ENCODE data around the gene ATF1. TPM values are rescaled to one million over a fixed set of nuclear protein-coding genes. Genes with fewer than 3 reads are reported as not detected.
"Not testable (repeated sequence)": the region's sequence is repeated elsewhere in the genome, so short reads cannot be mapped to it uniquely, and the experiment has no call there.

The ATF1 gene
- total RNA-seq, 1 donor from 2014 or later: 37.1 TPM

DNA sequence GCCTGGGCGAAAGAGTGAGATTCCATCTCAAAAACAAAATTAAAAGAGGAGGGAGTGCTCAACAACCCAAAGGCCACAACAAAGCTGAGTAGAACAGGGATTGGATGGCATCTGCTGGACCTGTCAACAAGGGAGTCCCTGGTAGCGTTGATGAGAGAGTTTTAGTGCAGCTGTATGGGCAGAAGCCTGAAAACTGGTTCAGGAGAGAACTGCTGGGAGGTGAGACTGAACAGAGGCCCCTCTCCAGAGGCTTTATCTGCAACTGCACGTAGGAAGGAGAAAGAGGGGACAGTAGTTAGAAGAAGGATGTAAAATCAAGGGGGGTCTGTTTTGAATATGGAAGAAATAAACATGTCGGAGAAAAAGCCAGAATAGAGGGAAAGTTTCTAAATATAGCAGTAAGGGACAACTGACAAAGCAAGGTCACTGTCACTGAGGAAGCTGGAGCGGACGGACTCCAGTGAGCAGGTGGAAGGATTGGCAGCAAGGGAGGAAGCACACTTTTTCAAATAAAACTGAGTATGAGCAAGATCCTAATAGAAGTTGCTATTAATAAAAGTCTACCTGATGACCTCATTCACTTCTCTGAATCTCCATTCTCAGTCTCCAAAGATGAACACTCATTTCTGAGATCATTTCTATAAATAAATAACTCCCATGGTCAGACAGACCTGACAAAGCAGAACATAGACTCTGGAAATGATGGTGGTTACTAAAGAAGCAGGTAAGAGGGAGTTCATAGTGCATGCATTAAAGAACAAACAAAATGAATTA lies 11.8 kb upstream of the ATF1 start:
- DNase-seq (ENCODE audit: low spot score): no peak

DNA sequence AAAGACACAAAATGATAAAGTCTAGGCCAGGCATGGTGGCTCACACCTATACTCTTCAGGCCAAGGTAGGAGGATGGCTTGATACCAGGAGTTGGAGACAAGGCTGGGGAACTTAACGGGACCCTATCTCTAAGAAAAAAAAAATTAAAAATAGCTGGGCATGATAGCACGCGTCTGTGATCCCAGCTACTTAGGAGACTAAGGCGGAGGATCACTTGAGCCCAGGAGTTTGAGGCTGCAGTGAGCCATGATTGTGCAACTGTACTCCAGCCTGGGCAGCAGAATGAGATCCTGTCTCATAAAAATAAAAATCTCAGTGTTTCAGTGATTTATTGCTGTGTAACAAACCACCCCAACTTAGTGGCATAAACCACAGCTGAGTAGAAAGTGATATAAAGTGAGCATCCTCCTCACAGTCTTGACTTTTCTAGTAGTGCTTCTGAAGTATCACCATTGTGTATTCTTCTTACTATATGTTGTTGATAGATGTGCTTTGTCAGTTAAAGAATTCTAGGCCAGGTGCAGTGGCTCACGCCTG lies 10.6 kb upstream of the ATF1 start:
- peak; percentile 75 for DNase-seq (ENCODE audit: low spot score)

DNA sequence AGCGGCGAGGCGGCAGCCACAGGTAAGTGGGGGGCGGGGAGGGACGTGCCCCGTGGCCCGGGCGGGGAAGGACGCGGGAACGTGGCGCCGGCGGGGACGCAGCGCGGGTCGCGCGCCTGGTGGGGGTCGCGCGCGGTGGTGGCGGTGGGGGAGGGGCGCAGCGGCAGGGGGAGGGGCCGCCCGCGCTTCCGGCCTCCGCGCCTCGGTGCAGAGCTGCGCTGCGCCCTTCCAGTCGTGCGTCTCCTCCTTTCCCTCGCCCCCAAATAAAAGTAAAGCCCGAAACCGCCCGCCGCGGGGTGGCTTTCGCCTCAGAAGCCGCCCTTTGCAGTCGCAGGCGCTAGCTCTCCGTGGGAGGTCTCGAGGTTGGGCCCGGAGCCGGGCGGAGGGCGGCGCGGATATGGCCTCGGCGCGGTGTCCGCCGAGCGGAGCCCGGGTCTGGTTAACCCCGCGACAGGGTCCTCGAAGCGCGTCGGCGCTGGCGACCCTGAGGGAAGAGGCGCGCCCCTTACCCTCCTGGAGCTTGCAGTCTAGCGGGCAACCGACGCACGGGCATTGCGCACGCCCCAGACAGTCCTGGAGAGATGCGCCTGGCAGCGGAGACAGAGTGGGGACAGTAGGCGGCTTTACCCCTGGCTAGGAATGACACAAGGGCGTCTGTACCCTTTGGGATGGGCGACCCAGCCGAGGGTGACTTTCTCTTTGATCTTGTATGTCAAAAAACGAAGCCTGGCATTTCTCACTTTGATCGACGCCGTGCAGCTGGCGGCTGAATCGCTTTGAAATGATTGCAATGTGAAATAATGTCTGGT lies 589 bp downstream of the ATF1 start:
- peak; percentile 52 for DNase-seq (ENCODE audit: low spot score)

DNA sequence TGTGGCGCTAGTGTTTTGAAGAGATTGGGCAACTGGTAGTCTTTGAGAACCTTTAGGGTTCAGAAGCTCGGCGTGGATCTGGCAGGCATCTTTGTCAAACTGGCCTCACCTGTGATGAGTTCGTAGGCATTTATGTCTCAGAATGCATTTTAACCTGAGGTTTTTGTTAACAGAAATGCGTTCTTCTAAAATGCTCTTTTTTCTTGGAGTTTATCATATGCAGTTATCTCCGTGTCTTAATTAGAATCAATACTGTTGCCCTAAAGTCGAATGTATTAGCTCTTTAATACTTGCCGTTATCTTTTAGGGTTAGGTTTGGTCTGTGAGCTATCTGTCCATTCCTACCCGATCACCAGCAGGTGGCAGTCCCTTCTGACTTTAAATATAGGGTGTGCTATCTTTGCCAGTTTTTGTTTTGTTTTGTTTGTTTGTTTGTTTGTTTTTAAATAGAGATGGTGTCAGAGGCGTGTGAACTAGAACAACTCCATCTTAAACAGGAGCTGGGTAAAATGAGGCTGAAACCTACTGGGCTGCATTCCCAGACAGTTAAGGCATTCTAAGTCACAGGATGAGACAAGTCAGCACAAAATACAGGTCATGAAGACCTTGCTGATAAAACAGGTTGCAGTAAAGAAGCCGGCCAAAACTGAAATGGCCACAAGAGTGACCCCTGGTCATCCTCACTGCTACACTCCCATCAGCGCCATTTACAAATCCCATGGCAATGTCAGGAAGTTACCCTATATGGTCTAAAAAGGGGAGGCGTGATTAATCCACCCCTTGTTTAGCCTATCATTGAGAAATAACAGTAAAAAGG lies 1.4 kb downstream of the ATF1 start:
- DNase-seq (ENCODE audit: low spot score): peak; percentile 65

DNA sequence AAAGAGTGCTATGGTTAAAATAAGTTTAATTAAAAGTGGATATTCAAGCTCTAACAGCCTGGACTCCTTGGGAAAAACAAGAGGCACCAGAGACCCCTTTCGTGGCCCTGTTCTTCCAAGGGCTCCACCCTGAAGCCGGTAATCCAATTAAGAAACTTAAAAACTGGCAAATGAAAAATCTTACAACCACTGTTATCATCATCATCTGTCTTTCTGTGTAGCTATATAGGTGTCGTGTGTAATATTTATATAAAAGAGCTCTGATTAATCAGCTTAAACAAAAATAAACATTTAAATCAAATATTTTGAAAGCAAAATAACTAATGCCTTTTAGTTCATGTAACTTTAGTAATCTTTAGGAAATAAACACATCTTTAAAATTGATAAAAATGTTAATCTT lies 4.5 kb downstream of the ATF1 start:
- DNase-seq (ENCODE audit: low spot score): no peak

DNA sequence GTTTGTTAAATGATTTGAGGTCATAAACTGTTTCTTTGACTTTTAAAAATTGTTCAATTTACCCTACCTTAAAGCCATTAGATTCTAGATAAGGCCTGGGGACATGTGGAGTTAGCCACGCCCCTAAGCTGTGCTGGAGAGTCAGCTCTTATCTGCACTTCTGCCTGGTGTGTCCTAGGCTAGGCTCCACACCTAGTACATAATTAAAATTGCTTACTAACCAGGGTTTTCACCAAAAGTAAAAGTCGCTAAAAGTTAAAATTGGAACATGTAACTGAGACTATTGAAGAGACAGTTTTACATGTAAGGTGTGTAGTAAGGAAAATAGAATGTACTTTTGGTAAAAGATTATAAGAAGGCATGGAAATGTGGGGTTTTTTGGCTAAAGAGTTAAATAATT lies 4.9 kb downstream of the ATF1 start:
- DNase-seq (ENCODE audit: low spot score): not testable (repeated sequence)

DNA sequence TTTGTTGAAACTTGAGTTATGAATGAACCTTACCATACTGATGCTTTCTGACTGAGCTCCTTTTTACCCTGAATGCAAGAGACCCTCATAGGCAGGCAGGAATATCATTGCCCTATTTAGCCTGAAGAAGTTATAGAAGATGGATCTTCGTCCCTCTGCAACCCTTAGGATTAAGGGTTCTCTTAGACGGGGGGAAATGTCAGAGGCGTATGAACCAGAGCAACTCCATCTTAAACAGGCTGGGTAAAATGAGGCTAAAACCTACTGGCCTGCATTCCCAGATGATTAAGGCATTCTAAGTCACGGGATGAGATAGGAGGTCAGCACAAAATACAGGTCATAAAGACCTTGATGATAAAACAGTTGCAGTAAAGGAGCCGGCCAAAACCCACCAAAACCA lies 7.5 kb downstream of the ATF1 start:
- no peak for DNase-seq (ENCODE audit: low spot score)

DNA sequence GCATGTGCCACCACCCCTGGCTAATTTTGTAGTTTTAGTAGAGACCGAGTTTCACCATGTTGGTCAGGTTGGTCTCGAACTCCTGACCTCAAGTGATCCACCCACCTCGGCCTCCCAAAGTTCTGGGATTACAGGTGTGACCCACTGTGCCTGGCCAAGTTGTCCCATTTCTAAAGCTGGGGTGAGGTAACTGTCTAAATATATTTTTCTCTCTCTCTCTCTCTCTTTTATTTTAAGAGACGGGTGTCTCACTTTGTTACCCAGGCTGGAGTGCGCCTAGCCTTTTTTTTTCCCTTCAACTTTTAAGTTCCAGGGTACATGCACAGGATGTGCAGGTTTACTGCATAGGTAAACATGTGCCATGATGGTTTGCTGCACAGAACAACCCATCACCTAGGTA lies 8.6 kb downstream of the ATF1 start:
- DNase-seq (ENCODE audit: low spot score): no peak

DNA sequence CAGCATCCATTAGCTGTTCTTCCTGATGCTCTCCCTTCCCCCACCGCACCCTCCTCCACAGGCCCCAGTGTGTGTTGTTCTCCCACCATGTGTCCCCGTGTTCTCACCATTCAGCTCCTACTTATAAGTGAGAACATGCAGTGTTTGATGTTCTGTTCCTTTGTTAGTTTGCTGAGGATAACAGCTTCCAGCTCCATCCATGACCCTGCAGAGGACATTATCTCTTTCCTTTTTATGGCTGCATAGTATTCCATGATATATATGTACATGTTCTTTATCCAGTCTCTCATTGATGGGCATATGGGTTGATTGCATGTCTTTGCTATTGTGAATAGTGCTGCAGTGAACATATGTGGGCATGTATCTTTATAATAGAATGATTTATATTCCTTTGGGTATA lies 9.0 kb downstream of the ATF1 start:
- DNase-seq (ENCODE audit: low spot score): no peak

DNA sequence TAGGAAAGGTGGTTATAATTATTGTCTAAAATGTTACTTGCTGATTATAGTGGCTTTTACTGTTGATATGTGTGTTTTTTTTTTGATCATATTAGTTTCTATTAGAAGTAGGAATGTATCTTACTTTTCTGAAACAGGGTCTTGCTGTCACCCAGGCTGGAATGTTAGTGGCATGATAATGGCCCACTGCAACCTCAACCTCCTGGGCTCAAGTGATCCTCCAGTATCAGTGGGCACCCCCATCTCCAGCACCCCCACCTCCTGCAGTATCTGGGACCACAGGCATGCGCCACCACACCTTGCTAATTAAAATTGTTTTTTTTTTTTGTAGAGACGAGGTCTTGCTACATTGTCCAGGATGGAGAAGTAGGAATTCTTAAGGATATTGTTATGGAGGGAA lies 11.3 kb downstream of the ATF1 start:
- no peak for DNase-seq (ENCODE audit: low spot score)

DNA sequence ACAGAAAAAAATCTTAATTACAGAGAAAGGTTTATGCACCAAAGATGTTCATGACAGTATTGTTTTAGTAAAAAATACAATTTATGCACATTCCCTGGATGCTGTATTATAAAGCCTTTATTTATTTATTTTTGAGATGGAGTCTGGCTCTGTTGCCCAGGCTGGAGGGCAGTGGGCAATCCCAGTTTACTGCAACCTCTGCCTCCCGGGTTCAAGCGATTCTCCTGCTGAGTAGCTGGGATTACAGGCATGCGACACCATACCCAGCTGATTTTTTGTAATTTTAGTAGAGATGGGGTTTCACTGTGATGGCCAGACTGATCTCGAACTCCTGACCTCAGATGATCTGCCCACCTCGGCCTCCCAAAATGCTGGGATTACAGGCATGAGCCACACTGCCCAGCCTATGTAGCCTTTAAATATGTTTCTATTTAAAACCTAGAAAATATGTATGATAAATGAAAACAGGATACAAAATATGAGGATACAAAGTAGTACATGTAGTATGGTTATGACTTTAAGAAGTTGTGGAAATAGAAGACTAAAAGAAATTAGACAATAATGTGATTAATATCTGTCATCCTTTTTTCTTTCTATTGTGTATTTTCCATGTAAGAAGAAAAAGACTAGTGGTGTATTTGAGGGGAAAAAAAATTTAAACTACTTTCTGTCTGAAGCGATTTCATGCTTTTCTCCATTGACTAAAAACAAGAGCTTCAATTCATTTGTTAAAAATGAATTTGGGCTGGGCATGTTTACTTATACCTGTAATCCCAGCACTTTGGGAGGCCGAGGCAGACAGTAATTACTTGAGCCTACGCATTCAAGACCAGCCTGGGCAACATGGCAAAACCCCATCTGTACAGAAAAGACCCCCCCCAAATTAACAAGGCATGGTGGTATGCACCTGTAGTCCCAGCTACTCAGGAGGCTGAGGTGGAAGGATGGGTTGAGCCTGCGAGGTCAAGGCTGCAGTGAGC lies 13.1 kb downstream of the ATF1 start:
- no peak for DNase-seq (ENCODE audit: low spot score)

DNA sequence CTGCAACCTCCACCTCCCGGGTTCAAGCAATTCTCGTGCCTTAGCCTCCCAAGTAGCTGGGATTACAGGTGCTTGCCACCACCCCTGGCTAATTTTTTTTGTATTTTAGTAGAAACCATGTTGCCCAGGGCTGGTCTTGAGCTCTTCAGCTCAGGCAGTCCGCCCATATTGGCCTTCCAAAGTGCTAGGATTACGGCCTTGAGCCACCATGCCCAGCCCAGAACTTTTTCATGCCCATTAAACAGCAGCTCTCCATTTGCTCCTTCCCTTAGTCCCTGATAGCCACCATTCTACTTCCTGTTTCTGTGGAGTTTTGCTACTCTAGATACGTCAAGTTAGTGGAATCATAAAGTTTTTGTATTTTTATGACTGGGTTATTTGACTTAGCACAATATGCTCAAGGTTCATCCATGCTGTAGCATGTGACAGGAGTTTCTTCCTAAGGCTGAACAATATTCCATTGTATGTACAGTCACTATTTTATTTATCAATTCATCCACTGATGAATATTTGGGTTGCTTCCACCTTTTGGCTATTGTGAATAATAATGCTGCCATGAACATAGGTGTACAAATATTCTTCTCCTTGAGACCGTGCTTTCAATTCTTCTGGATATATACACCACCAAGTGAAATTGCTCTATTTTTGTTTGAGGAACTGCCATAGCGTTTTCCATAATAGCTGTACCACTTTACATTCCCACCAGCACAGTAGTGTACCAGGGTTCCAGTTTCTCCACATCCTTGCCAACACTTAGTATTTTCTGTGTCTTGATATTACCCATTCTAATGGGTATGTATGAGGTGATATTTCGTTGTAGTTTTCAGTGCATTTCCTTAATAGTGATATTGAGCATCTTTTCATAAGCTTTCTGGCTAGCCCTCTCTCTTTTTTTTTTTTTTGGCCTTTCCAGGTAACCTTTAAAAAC lies 15.0 kb downstream of the ATF1 start:
- no peak for DNase-seq (ENCODE audit: low spot score)

DNA sequence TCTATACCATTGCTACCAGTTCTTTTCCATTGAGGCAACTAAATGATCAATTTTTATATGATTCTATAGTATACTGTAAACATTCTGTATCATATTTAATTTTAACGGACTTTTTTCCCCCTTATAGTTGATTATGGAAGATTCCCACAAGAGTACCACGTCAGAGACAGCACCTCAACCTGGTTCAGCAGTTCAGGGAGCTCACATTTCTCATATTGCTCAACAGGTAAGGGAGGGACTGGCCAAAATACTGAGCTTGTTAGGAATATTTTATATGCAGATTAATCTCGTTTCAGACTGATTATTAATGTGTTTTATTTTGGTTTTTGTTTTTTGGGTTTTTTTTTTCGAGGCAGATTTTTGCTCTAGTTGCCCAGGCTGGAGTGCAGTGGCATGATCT lies 16.1 kb downstream of the ATF1 start:
- DNase-seq (ENCODE audit: low spot score): no peak

DNA sequence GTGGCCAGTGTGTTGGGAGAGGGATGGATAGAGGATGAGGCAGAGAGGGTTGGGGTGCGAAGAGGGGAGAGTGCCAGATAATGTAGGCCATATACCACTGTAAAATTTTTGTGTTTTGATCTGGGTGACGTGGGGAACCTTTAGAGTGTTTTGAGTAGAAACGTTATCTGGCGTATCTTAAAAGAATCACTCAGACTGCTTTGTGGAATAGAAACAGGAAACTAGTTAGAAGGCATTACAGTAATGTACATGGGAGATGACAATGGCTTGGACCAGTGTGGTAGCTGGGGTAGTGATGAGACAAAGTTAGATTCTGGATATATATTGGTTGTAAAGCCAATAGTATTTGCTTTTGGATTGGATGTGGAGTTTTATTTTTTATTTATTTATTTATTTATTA lies 20.6 kb downstream of the ATF1 start:
- no peak for DNase-seq (ENCODE audit: low spot score)

DNA sequence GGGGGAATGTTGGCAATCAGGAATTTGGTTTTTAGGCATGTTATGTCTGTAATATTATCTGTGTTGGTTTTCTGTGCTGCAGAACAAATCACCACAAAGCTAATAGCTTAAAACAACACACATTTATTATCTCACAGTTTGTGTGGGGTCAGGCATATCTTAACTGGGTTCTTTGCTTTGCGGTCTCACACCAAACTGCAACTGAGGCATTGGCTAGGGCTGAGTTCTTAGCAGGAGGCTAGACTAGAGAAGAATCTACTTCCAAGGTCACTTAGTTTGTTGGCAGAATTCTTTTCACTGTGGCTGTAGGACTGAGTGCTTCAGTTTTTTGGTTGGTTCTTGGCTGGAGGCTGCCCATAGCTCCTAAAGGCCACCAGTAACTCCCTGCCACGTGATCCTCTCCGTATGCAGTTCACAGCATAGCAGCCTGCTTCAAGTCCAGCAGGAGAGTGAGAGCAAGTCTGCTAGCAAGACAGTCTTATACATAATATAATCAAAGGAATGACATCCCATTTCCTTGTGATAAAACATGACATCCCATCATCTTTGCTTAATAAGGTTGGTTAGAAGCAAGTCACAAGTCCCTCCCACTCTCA lies 21.6 kb downstream of the ATF1 start:
- no peak for DNase-seq (ENCODE audit: low spot score)

DNA sequence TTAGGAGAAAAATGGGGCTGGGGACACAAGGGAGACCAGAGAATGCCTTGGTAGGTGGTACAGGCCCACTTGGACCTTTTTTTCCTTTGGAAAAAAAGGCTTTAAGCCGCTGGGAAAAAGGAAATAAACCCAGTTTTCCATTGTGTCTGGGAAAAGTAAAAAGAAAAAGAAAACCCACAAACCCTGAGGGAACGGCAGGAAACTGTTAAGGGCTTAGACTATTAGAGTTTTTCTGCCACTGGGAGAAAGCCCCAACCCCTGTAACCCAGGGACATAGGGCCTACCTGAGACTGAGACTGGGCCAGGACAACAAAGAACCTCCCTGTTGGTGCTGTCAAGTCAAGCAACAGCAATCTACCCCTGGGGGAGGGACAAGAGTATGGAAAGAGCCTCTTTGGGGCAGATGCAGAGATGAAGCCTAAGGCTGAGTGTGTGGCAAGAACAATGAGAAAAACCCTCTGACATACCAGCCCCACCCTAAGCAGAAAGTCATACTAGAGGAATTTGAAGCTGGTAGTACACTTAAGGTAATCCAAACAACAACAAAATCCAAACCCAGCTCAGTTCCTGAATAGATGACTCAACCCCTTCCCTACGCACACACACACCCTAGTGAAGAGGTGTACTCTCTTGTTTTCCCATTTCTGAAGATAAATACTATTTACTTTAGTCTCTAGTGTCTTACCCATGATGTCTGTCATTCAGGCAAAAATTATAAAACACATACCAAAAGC lies 22.8 kb downstream of the ATF1 start:
- peak; percentile 9 for DNase-seq (ENCODE audit: low spot score)

DNA sequence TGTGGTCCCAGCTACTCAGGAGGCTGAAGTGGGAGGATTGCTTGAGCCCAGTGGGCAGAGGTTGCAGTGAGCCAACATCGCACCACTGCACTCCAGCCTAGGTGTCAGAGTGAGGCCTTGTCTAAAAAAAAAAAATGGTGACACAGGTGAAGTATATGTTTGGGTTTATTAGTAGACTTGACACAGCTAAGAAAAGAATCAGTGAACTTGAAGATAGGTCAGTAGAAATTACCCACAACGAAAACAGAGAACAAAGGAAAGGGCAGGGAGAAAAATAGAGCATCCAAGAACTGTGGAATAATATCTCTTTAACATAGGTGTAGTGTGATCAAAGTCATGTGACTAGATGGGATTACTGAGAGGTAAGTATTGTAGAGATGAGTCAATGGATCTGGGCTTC lies 23.7 kb downstream of the ATF1 start:
- DNase-seq (ENCODE audit: low spot score): no peak

DNA sequence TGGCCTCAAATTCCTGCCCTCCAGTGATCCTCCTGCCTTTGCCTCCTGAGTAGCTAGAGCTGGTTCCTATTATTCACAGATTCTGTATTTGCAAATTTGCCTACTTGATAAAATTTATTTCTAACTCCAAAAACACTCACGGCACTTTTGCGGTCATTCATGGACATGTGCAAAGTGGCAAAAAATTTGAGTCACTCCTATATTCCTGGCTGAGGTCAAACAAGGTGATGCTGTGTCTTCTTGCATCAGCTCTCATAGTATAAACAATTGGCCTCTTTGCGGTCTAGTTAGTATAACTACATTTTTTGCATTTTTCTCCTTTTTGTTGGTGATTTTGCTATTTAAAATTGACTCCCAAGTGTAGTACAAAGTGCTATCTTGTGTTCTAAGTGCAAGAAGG lies 24.7 kb downstream of the ATF1 start:
- DNase-seq (ENCODE audit: low spot score): no peak

DNA sequence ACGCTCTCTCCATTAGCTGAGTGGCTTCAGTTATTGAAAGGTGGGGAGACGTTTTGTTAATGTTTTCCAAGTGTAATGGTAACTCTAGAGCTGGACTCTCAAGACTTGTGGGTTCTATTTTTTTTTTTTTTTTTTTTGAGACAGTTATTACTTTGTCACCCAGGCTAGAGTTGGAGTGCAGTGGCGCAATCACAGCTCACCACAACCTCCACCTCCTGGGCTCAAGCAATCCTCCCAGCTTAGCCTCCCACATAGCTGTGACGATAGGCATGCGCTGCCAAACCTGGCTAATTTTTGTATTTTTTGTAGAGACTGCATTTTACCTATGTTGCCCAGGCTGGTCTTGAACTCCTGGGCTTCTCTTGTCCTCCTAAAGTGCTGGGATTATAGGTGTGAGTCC lies 26.2 kb downstream of the ATF1 start:
- DNase-seq (ENCODE audit: low spot score): no peak

Measured in umbilical cord (tissue), 2 donors.